ENCODE data around the gene DNPEP. TPM values are rescaled to one million over a fixed set of nuclear protein-coding genes. Genes with fewer than 3 reads are reported as not detected.

DNPEP gene
- total RNA-seq, 1 donor from 2014 or later = 61.4 TPM

Other genes starting within 250 kb of the DNPEP start
- gene NHEJ1, start 227.1 kb downstream of the DNPEP start, total RNA-seq = 13.6 and 14.3 TPM in 2 replicates
- gene SLC23A3, start 217.9 kb downstream of the DNPEP start, total RNA-seq = 0.26 TPM in 1 of 2 replicates, not detected in the other
- 28.9 and 35.2 TPM in 2 replicates for gene CNPPD1, start 211.0 kb downstream of the DNPEP start, total RNA-seq
- gene RETREG2, start 209.6 kb downstream of the DNPEP start, total RNA-seq = 68.9 and 76.6 TPM in 2 replicates
- 43.0 and 50.1 TPM in 2 replicates for gene ZFAND2B, start 181.1 kb downstream of the DNPEP start, total RNA-seq
- gene ABCB6, start 169.0 kb downstream of the DNPEP start, total RNA-seq = 29.7 and 46.2 TPM in 2 replicates
- gene ATG9A, start 158.3 kb downstream of the DNPEP start, total RNA-seq = 97.6 and 108 TPM in 2 replicates
- 27.9 and 36.4 TPM in 2 replicates for gene ANKZF1, start 158.1 kb downstream of the DNPEP start, total RNA-seq
- 3.5 and 4.6 TPM in 2 replicates for gene GLB1L, start 142.5 kb downstream of the DNPEP start, total RNA-seq
- 18.3 and 19.4 TPM in 2 replicates for gene STK16, start 142.4 kb downstream of the DNPEP start, total RNA-seq
- gene TUBA4B, start 134.7 kb downstream of the DNPEP start, total RNA-seq = 0.11 TPM in 1 of 2 replicates, not detected in the other
- 120 and 128 TPM in 2 replicates for gene TUBA4A, start 134.0 kb downstream of the DNPEP start, total RNA-seq
- gene DNAJB2, start 108.5 kb downstream of the DNPEP start, total RNA-seq = 40.1 and 80.0 TPM in 2 replicates
- gene PTPRN, start 78.5 kb downstream of the DNPEP start, total RNA-seq = 0.24 and 0.68 TPM in 2 replicates
- not detected in 2 replicates for gene RESP18, start 55.2 kb downstream of the DNPEP start, total RNA-seq
- gene DES, start 30.5 kb upstream of the DNPEP start, total RNA-seq = 10,265 and 13,585 TPM in 2 replicates
- gene SPEG, start 46.9 kb upstream of the DNPEP start, total RNA-seq = 78.0 and 79.8 TPM in 2 replicates
- 43.1 and 57.0 TPM in 2 replicates for gene GMPPA, start 111.0 kb upstream of the DNPEP start, total RNA-seq
- 0.29 and 0.31 TPM in 2 replicates for gene ASIC4, start 126.6 kb upstream of the DNPEP start, total RNA-seq
- gene CHPF, start 155.9 kb upstream of the DNPEP start, total RNA-seq = 382 and 388 TPM in 2 replicates
- gene TMEM198, start 156.1 kb upstream of the DNPEP start, total RNA-seq = 5.8 and 9.0 TPM in 2 replicates
- 159 and 173 TPM in 2 replicates for gene OBSL1, start 183.6 kb upstream of the DNPEP start, total RNA-seq
- gene INHA, start 184.4 kb upstream of the DNPEP start, total RNA-seq = 0.48 and 0.62 TPM in 2 replicates
- gene STK11IP, start 209.9 kb upstream of the DNPEP start, total RNA-seq = 13.0 and 14.7 TPM in 2 replicates
- 4.3 and 7.0 TPM in 2 replicates for gene SLC4A3, start 239.7 kb upstream of the DNPEP start, total RNA-seq

Measured in myocyte (in vitro differentiated cells).